ENCODE measurements around the gene ZMYND10. TPM values are rescaled to one million over a fixed set of nuclear protein-coding genes. Genes with fewer than 3 reads are reported as not detected.

ZMYND10 gene
- total and polyA plus RNA-seq, 2 experiments from 2014 or later = 0.61 to 1.5 TPM

DNA sequence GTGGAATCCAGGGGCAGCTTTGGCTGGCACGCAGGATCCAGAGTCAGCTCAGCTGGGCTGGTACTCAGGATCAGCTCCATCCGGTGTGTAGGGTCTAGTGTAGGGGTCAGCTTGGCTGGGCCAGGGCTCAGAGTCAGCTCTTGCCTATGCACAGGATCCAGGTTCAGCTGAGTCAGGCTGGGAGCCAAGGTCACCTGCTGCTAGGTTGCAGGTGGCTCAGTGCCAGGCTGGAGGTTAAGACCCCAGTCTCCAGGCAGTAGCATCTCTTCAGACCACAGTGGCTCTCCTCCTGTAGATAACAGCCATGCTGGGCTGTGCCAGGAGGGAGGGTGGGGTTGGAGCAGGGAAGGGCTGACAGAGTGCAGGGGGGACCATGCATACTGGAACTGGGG lies 48.2 kb downstream of the ZMYND10 start:
- TF ChIP-seq EZH2phosphoT487 (IDR thresholded peaks at IDR 0.05; ENCODE audit: insufficient read depth, low read depth) (no peak), EZH2 (IDR thresholded peaks at IDR 0.05; ENCODE audit: insufficient read depth, poor library complexity, severe bottlenecking) (no peak)
- Histone ChIP-seq H4K20me1 (ENCODE audit: insufficient read depth) (no peaks in the 10 kb centered on the region), H3K27ac (no peak overlapping the region), H3K9me3 (ENCODE audit: low read depth) (no peaks in the 10 kb centered on the region), H3K27me3 (replicated peaks; ENCODE audit: insufficient read depth) (no peaks in the 10 kb centered on the region), H3K9me2 (ENCODE audit: insufficient read depth) (no peaks in the 10 kb centered on the region), H3K79me2 (ENCODE audit: insufficient read depth) (no peaks in the 10 kb centered on the region), H3K36me3 (ENCODE audit: low read depth) (no peaks in the 10 kb centered on the region), H2AFZ (no peak overlapping the region), H3K4me1 (ENCODE audit: insufficient read depth) (peaks cover 16% of the 10 kb centered on the region), H3K4me3 (no peak overlapping the region), H3F3A (ENCODE audit: insufficient read depth) (peaks cover 11% of the 10 kb centered on the region), H3K4me2 (ENCODE audit: unreplicated experiment) (no peak overlapping the region), H3K9ac (no peak overlapping the region)
- in situ Hi-C loops (cut with MboI) = no loop called here
- 96 to 100% methylated on average over 2 of the region's 2 CpGs for WGBS, 2 experiments (ENCODE audit: low coverage in 1 of 2, low lambda C conversion rate in 2 of 2, missing lambda C conversion rate in 2 of 2)
- DNase-seq = no peak

DNA sequence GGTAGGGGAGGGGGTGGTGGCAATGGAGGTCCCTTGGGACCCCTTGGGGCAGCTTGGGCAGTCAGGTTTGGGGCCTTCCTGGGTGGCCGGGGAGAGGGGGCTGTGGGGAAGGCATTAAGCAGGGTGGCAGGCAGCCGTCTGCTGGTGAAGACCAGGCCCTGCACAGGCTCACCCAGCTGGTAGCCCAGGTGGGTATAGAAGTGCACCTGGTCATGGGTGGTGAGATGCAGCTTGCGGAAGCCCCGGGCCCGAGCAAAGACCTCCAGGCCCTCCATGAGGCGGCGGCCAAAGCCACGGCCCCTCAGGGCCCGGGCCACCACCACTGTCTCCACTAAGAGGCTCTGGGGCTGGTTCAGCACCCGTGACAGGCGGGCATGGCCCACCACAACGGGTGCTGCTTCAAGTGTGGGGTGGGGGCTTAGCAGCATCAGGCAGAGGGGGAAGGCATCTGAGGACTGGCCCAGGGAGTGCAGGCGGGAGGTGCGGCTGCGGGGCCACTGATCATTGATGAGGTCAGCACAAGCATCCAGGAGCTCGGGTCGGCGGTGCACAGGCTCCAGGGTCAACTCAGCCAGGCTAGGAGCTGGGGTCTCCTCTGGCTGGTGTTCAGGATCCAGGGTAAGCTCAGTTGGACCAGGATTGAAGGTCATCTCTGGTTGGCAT lies 48.7 kb downstream of the ZMYND10 start:
- no peak for DNase-seq
- Histone ChIP-seq H3K9ac (no peak overlapping the region), H3K4me1 (ENCODE audit: insufficient read depth) (peaks cover 16% of the 10 kb centered on the region), H3K4me2 (ENCODE audit: unreplicated experiment) (no peak overlapping the region), H3K9me3 (ENCODE audit: low read depth) (no peaks in the 10 kb centered on the region), H3K36me3 (ENCODE audit: low read depth) (no peaks in the 10 kb centered on the region), H3F3A (ENCODE audit: insufficient read depth) (peaks cover 11% of the 10 kb centered on the region), H2AFZ (no peak overlapping the region), H3K27me3 (replicated peaks; ENCODE audit: insufficient read depth) (no peaks in the 10 kb centered on the region), H4K20me1 (ENCODE audit: insufficient read depth) (no peaks in the 10 kb centered on the region), H3K27ac (no peak overlapping the region), H3K4me3 (no peak overlapping the region), H3K79me2 (ENCODE audit: insufficient read depth) (peaks cover 4% of the 10 kb centered on the region), H3K9me2 (ENCODE audit: insufficient read depth) (no peaks in the 10 kb centered on the region)
- in situ Hi-C loops (cut with MboI) = no loop called here
- TF ChIP-seq EZH2 (IDR thresholded peaks at IDR 0.05; ENCODE audit: insufficient read depth, poor library complexity, severe bottlenecking) (no peak), EZH2phosphoT487 (IDR thresholded peaks at IDR 0.05; ENCODE audit: insufficient read depth, low read depth) (no peak)
- 85 to 91% methylated on average over 14 to 18 of the region's 18 CpGs for WGBS, 2 experiments (ENCODE audit: low coverage in 1 of 2, low lambda C conversion rate in 2 of 2, missing lambda C conversion rate in 2 of 2)

DNA sequence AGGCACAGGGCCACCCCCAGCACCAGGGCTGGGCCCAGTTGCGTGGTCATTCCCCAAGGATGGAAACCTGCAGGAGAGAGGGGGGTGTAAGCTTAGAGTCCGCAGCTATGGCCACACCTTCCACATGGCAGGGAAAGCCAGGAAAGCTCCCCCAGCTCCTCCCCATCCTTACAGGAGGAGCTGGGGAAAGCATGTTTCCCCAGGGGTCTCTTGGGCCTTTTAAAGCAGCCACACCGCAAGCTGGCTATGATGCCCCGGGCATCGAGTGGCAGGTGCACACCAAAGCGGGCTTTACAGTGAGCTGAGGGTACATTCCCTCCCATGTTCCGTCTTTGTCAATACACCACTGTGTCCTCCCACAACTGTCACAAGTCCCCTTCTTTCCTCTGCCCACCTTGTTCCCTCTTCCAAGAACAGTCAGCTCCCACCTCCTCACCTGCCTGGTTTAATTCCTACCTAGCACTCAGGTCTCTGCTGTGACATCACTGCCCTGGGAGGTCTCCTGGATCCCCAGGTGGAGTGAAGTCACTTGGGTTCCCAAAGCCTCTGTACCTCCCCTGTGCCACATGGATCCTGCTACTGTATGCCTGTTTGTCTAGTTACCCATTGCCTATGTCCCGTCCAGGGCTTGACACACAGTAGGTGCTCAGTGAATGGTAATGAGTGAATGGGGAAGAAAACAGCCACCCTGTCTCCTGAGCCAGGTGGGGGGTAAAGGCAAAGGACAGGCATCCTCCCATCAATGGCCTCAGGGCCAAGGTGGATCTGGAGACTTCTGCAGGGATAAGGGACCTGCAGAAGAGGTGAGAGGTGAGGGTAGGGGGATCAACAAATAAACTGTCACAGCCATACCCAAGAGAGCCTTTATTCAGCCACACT lies 49.7 kb downstream of the ZMYND10 start:
- in situ Hi-C loops (cut with MboI) = no loop called here
- no peak overlapping the region for H2AFZ ChIP-seq
- no peak overlapping the region for H3K9ac ChIP-seq
- no peak overlapping the region for H3K4me3 ChIP-seq
- no peaks in the 10 kb centered on the region for H3K9me2 ChIP-seq (ENCODE audit: insufficient read depth)
- H3K27ac ChIP-seq = no peak overlapping the region
- no peaks in the 10 kb centered on the region for H4K20me1 ChIP-seq (ENCODE audit: insufficient read depth)
- H3K27me3 ChIP-seq (replicated peaks; ENCODE audit: insufficient read depth) = no peaks in the 10 kb centered on the region
- H3K4me1 ChIP-seq (ENCODE audit: insufficient read depth) = peaks cover 16% of the 10 kb centered on the region
- WGBS, 2 experiments (ENCODE audit: low coverage in 1 of 2, low lambda C conversion rate in 2 of 2, missing lambda C conversion rate in 2 of 2) = 72 to 73% methylated on average over 8 of the region's 8 CpGs
- peaks cover 14% of the 10 kb centered on the region for H3K79me2 ChIP-seq (ENCODE audit: insufficient read depth)
- TF ChIP-seq EZH2phosphoT487 (IDR thresholded peaks at IDR 0.05; ENCODE audit: insufficient read depth, low read depth) (no peak), EZH2 (IDR thresholded peaks at IDR 0.05; ENCODE audit: insufficient read depth, poor library complexity, severe bottlenecking) (no peak)
- H3K9me3 ChIP-seq (ENCODE audit: low read depth) = no peaks in the 10 kb centered on the region
- H3K4me2 ChIP-seq (ENCODE audit: unreplicated experiment) = no peak overlapping the region
- H3F3A ChIP-seq (ENCODE audit: insufficient read depth) = peaks cover 11% of the 10 kb centered on the region
- H3K36me3 ChIP-seq (ENCODE audit: low read depth) = no peaks in the 10 kb centered on the region
- DNase-seq = no peak

DNA sequence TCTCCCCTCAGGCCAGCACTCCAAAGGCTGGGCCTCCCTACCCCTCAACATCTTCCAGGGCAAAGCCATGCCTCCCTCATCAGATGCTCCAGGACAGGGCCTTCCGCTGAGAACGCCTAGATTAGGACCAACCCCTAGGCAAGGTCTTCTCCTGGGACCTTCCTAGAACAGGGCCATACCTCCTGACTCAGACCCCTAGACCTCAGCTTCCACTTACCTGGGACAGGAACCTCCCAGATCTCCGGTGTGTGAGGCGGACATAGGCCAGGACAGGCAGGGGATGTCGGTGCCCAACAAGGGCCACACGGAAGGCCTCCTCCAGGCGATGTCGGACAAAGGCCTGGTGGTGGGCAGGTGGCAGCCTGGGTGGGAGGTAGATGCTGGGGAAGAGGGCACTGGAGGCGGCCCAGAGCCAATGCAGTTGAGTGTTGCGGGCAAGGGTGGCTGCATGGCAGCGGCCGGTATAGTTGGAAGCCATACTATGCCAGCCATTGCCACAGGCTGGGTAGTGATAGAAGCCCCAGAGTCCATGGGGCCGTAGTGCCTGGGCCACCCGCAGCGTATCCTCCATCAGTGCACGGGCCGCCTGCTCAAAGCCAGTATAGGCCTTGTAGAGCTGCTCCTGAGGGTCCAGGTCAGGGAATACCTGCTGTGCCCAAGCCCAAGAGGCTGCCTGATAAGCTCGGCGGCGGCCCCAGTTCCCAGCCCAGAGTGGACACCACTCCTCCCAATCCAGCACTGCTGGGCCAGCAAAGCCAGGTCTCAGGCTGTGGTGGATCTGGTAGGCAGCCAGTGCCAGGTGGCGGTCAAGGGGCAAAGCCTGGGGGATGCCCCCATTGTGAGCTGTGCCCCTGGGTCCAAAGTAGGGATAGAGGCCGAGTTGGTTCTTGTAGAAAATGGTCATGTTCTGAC lies 50.8 kb downstream of the ZMYND10 start:
- H2AFZ ChIP-seq = no peak overlapping the region
- H3K36me3 ChIP-seq (ENCODE audit: low read depth) = no peaks in the 10 kb centered on the region
- no peak overlapping the region for H3K4me2 ChIP-seq (ENCODE audit: unreplicated experiment)
- no peak for TF ChIP-seq EZH2phosphoT487 (IDR thresholded peaks at IDR 0.05; ENCODE audit: insufficient read depth, low read depth)
- TF ChIP-seq EZH2 (IDR thresholded peaks at IDR 0.05; ENCODE audit: insufficient read depth, poor library complexity, severe bottlenecking) = no peak
- H3K27ac ChIP-seq = no peak overlapping the region
- no peaks in the 10 kb centered on the region for H3K9me2 ChIP-seq (ENCODE audit: insufficient read depth)
- no peaks in the 10 kb centered on the region for H4K20me1 ChIP-seq (ENCODE audit: insufficient read depth)
- no peak overlapping the region for H3K9ac ChIP-seq
- no peaks in the 10 kb centered on the region for H3K27me3 ChIP-seq (replicated peaks; ENCODE audit: insufficient read depth)
- DNase-seq = no peak
- WGBS, 2 experiments (ENCODE audit: low coverage in 1 of 2, low lambda C conversion rate in 2 of 2, missing lambda C conversion rate in 2 of 2) = 86 to 87% methylated on average over 20 to 22 of the region's 22 CpGs
- no peak overlapping the region for H3K4me3 ChIP-seq
- peaks cover 23% of the 10 kb centered on the region for H3K79me2 ChIP-seq (ENCODE audit: insufficient read depth)
- H3K9me3 ChIP-seq (ENCODE audit: low read depth) = no peaks in the 10 kb centered on the region
- in situ Hi-C loops (cut with MboI) = no loop called here
- H3F3A ChIP-seq (ENCODE audit: insufficient read depth) = peaks cover 2% of the 10 kb centered on the region; the same call in 1 of the 2 replicates
- peaks cover 6% of the 10 kb centered on the region for H3K4me1 ChIP-seq (ENCODE audit: insufficient read depth)
